MM.1S (cell line): ENCODE measurements around the gene TANC2.

Source experiments
- CTCF ChIP-seq: fragments of 300-600 bp; sonication (generic); IDR thresholded peaks from 2 replicates; pipeline ENCODE4 v1.5.1; 2016; ENCODE audit warnings: antibody characterized with exemption, low read length, mixed read lengths
- EZH2 ChIP-seq: fragments of 300-600 bp; sonication (generic); optimal IDR thresholded peaks from 2 replicates; pipeline ENCODE3; 2017; ENCODE audit warnings: low read depth, mild to moderate bottlenecking, antibody characterized with exemption, low read length, mixed read lengths
- EZH2phosphoT487 ChIP-seq: fragments of 300-600 bp; sonication (generic); IDR thresholded peaks from 2 replicates; pipeline ENCODE4 v1.6.1; 2018; ENCODE audit warnings: antibody characterized with exemption, low read length

- no peak for TF ChIP-seq CTCF
- no peak for TF ChIP-seq EZH2phosphoT487
- no peak for TF ChIP-seq EZH2
Observed at GRCh38 chr17:62920300-62920699, 45.7 kb upstream of the TANC2 start.
